H9 (cell line): ENCODE measurements around the gene IL1RL2. TPM values are rescaled to one million over a fixed set of nuclear protein-coding genes. Genes with fewer than 3 reads are reported as not detected.

Experiments
- DNase-seq: peaks from one replicate; pipeline ENCODE4 v3.0.0-alpha.2; 2017
- H2AFZ ChIP-seq: one replicate; pipeline ENCODE4 v1.6.1; 2013; ENCODE audit warnings: mild to moderate bottlenecking, low read length, control low read depth, moderate library complexity
- H2AK5ac ChIP-seq: 2 replicates; pipeline ENCODE4 v1.6.1; 2013; ENCODE audit warnings: low read length, control low read depth, mixed read lengths; ENCODE audit not compliant: insufficient read length
- H2BK120ac ChIP-seq: one replicate; pipeline ENCODE4 v1.6.1; 2013; ENCODE audit warnings: low read depth, mild to moderate bottlenecking, low read length, control low read depth, inconsistent platforms; ENCODE audit not compliant: poor library complexity, severe bottlenecking
- H2BK12ac ChIP-seq: 2 replicates; pipeline ENCODE4 v1.6.1; 2013; ENCODE audit warnings: low read length, control low read depth, mixed read lengths, low read depth; ENCODE audit not compliant: insufficient read length
- H2BK15ac ChIP-seq: 2 replicates; pipeline ENCODE4 v1.6.1; 2013; ENCODE audit warnings: low read depth, low read length, control low read depth
- H2BK20ac ChIP-seq: one replicate; pipeline ENCODE4 v1.6.1; 2013; ENCODE audit warnings: low read depth, mild to moderate bottlenecking, low read length, control low read depth, inconsistent platforms; ENCODE audit not compliant: poor library complexity, severe bottlenecking
- H2BK5ac ChIP-seq: 2 replicates; pipeline ENCODE4 v1.6.1; 2013; ENCODE audit warnings: low read length, control low read depth, mixed read lengths; ENCODE audit not compliant: insufficient read length
- H3K14ac ChIP-seq: 2 replicates; pipeline ENCODE4 v1.6.1; 2013; ENCODE audit warnings: low read length, control low read depth; ENCODE audit not compliant: insufficient read depth
- H3K18ac ChIP-seq: 2 replicates; pipeline ENCODE4 v1.6.1; 2013; ENCODE audit warnings: low read depth, mild to moderate bottlenecking, mixed read lengths, low read length, control low read depth; ENCODE audit not compliant: insufficient read length
- H3K23ac ChIP-seq: 2 replicates; pipeline ENCODE4 v1.6.1; 2013; ENCODE audit warnings: low read length, control low read depth, mixed read lengths, low read depth; ENCODE audit not compliant: insufficient read length
- H3K23me2 ChIP-seq: 2 replicates; pipeline ENCODE4 v1.6.1; 2013; ENCODE audit warnings: low read depth, mild to moderate bottlenecking, mixed read lengths, low read length, control low read depth; ENCODE audit not compliant: insufficient read length, poor library complexity, severe bottlenecking
- H3K27ac ChIP-seq: 2 replicates; pipeline ENCODE4 v1.5.1; 2013; ENCODE audit warnings: low read length, control low read depth, mixed read lengths, low read depth; ENCODE audit not compliant: insufficient read length
- H3K27me3 ChIP-seq: 2 replicates; pipeline ENCODE4 v1.6.1; 2013; ENCODE audit warnings: low read length, control low read depth, inconsistent platforms; ENCODE audit not compliant: insufficient read depth
- H3K4ac ChIP-seq: 2 replicates; pipeline ENCODE4 v1.6.1; 2013; ENCODE audit warnings: low read depth, mild to moderate bottlenecking, control low read depth, inconsistent platforms, low read length, moderate library complexity
- H3K4me1 ChIP-seq: 2 replicates; pipeline ENCODE4 v1.6.1; 2013; ENCODE audit warnings: low read length, control low read depth, inconsistent platforms; ENCODE audit not compliant: insufficient read depth
- H3K4me2 ChIP-seq: 2 replicates; pipeline ENCODE4 v1.6.1; 2013; ENCODE audit warnings: low read length, control low read depth, mixed read lengths; ENCODE audit not compliant: insufficient read length, insufficient read depth
- H3K56ac ChIP-seq: 2 replicates; pipeline ENCODE4 v1.6.1; 2013; ENCODE audit warnings: low read depth, mild to moderate bottlenecking, mixed read lengths, low read length, control low read depth; ENCODE audit not compliant: insufficient read length
- H3K79me1 ChIP-seq: 2 replicates; pipeline ENCODE4 v1.6.1; 2013; ENCODE audit warnings: low read depth, mild to moderate bottlenecking, moderate library complexity, low read length, control low read depth, inconsistent platforms; ENCODE audit not compliant: insufficient read depth, poor library complexity, severe bottlenecking
- H3K79me2 ChIP-seq: 2 replicates; pipeline ENCODE4 v1.6.1; 2013; ENCODE audit warnings: low read length, control low read depth, inconsistent platforms; ENCODE audit not compliant: insufficient read depth
- H3K9ac ChIP-seq: 2 replicates; pipeline ENCODE4 v1.6.1; 2013; ENCODE audit warnings: low read length, control low read depth, mixed read lengths; ENCODE audit not compliant: insufficient read length; ENCODE audit errors: extremely low read depth
- H3K9me3 ChIP-seq: one replicate; pipeline ENCODE4 v1.6.1; 2013; ENCODE audit warnings: low read depth, low read length, inconsistent platforms; ENCODE audit not compliant: control insufficient read depth
- H3T11ph ChIP-seq: one replicate; pipeline ENCODE4 v1.6.1; 2013; ENCODE audit warnings: mild to moderate bottlenecking, low read length, control low read depth, inconsistent platforms
- H4K20me1 ChIP-seq: one replicate; pipeline ENCODE4 v1.6.1; 2013; ENCODE audit not compliant: control insufficient read depth, insufficient read length, insufficient read depth
- H4K5ac ChIP-seq: 2 replicates; pipeline ENCODE4 v1.6.1; 2013; ENCODE audit warnings: low read depth, mild to moderate bottlenecking, mixed read lengths, low read length, control low read depth; ENCODE audit not compliant: insufficient read length
- H4K8ac ChIP-seq: replicated peaks from 2 replicates; pipeline ENCODE4 v1.6.1; 2013; ENCODE audit warnings: low read length, control low read depth, mixed read lengths, low read depth; ENCODE audit not compliant: insufficient read length
- H4K91ac ChIP-seq: 2 replicates; pipeline ENCODE4 v1.6.1; 2013; ENCODE audit warnings: low read depth, mild to moderate bottlenecking, moderate library complexity, mixed read lengths, low read length, control low read depth; ENCODE audit not compliant: insufficient read length
- H3K27ac Mint-ChIP-seq, 3 experiments: 2 replicates in 2 of 3; 3 replicates in 1 of 3; pipeline ENCODE4 v1.8.0; 2020 to 2021; ENCODE audit warnings: mixed read lengths in 3 of 3, mild to moderate bottlenecking in 1 of 3, moderate library complexity in 1 of 3
- H3K27me3 Mint-ChIP-seq: 2 replicates; pipeline ENCODE4 v1.8.0; 2021; ENCODE audit warnings: low read depth, mild to moderate bottlenecking, moderate library complexity, mixed read lengths
- H3K36me3 Mint-ChIP-seq, 3 experiments: 2 replicates in 2 of 3; 3 replicates in 1 of 3; pipeline ENCODE4 v1.8.0; 2020 to 2021; ENCODE audit warnings: low read depth in 3 of 3, mixed read lengths in 3 of 3; ENCODE audit not compliant: insufficient read depth in 1 of 3
- H3K4me1 Mint-ChIP-seq, 2 experiments: 2 replicates each; pipeline ENCODE4 v1.8.0; 2020; ENCODE audit warnings: mixed read lengths in 2 of 2
- H3K4me3 Mint-ChIP-seq, 2 experiments: 2 replicates in 1 of 2; 3 replicates in 1 of 2; pipeline ENCODE4 v1.8.0; 2020 to 2021; ENCODE audit warnings: mild to moderate bottlenecking in 2 of 2, mixed read lengths in 2 of 2, moderate library complexity in 1 of 2
- H3K9me3 Mint-ChIP-seq, 2 experiments: 2 replicates in 1 of 2; 3 replicates in 1 of 2; pipeline ENCODE4 v1.8.0; 2020; ENCODE audit warnings: mild to moderate bottlenecking in 2 of 2, mixed read lengths in 2 of 2, moderate library complexity in 1 of 2
- CTCF ChIP-seq: fragments of 200-600 bp; sonication (generic); conservative IDR thresholded peaks from 3 replicates; pipeline ENCODE4 v1.8.0; 2021; ENCODE audit warnings: antibody characterized with exemption, mild to moderate bottlenecking
- WGBS: extraction: QIAGEN DNeasy Blood & Tissue Kit; methylation state at CpG from one replicate; pipeline ENCODE4 v1.1.7; 2013; ENCODE audit warnings: missing lambda C conversion rate, low lambda C conversion rate, mixed read lengths; ENCODE audit not compliant: insufficient read length; ENCODE audit errors: extremely low coverage; 5-methylcytosine and 5-hydroxymethylcytosine counted together
- total RNA-seq: library from RNA; stranded (reverse); gene quantifications from 2 replicates; pipeline ENCODE4 v1.2.1, GENCODE V29; 2021

Gene IL1RL2
- total RNA-seq, 1 experiment from 2014 or later = not detected

DNA sequence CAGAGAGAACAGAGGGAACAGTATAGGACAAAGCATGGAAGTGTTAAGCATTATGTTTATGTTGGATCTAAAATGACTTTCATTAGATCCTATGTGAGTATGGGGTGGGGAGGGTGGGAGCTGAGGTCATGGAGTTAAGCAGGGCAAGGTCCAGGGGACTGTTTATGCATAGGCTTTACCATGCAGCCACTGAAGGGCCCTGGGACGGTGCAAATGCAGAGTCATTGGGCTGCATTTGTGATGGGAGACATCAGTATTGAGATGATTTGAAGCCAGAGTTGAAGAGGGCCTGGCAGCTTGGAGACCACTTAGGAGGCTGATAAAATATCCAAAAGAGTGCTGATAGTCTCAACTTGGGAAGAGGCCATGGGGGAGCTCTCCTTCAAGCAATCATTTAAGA is 22.7 kb downstream of the IL1RL2 start:
- Histone ChIP-seq H3K79me2 (no peaks in the 10 kb centered on the region), H3K23me2 (no peaks in the 10 kb centered on the region), H3K56ac (no peak overlapping the region), H3K23ac (no peak overlapping the region), H4K8ac (no peak overlapping the region), H2AK5ac (no peak overlapping the region), H2BK15ac (no peak overlapping the region), H3K9me3 (no peaks in the 10 kb centered on the region), H3K14ac (no peak overlapping the region), H4K20me1 (no peaks in the 10 kb centered on the region), H3K27me3 (no peaks in the 10 kb centered on the region), H3T11ph (no peak overlapping the region), H2BK5ac (no peak overlapping the region), H2AFZ (no peak overlapping the region), H2BK120ac (no peak overlapping the region), H3K18ac (no peak overlapping the region), H2BK12ac (no peak overlapping the region), H3K4ac (no peak overlapping the region), H4K5ac (no peak overlapping the region), H3K9ac (no peak overlapping the region), H4K91ac (no peak overlapping the region), H3K4me2 (no peak overlapping the region), H3K4me1 (no peaks in the 10 kb centered on the region), H3K79me1 (no peaks in the 10 kb centered on the region), H3K27ac (no peak overlapping the region), H2BK20ac (no peak overlapping the region)
- no peak for DNase-seq
- Mint-ChIP-seq H3K27me3 (no peaks in the 10 kb centered on the region; the same call in 1 of the 2 replicates), H3K4me3 (no peak overlapping the region), H3K9me3 (peaks cover 2 to 6% of the 10 kb centered on the region in 2 experiments; a peak in 2 of 5 replicates), H3K4me1 (no peaks in the 10 kb centered on the region), H3K36me3 (no peaks in the 10 kb centered on the region), H3K27ac (no peak overlapping the region)
- TF ChIP-seq CTCF = no peak
- no CpG with 5 or more reads among the region's 1 CpG for WGBS
